KMS-11 (cell line): ENCODE results near the gene ABCE1.

Source experiments
- H2AFZ ChIP-seq: fragments of 200-600 bp; sonication (generic); 2 replicates; pipeline ENCODE4 v1.6.1; 2016; ENCODE audit warnings: antibody characterized with exemption, mixed run types, low read depth
- H3K27ac ChIP-seq: fragments of 200-600 bp; sonication (generic); 2 replicates; pipeline ENCODE4 v1.6.1; 2016; ENCODE audit warnings: mild to moderate bottlenecking, mixed run types
- H3K27me3 ChIP-seq: fragments of 200-600 bp; sonication (generic); 2 replicates; pipeline ENCODE4 v1.6.1; 2017; ENCODE audit warnings: mild to moderate bottlenecking, low read depth, mixed run types, moderate library complexity; ENCODE audit not compliant: insufficient read depth
- H3K36me3 ChIP-seq: fragments of 200-600 bp; sonication (generic); 2 replicates; pipeline ENCODE4 v1.6.1; 2017; ENCODE audit warnings: mild to moderate bottlenecking, mixed run types; ENCODE audit not compliant: insufficient read depth
- H3K4me1 ChIP-seq: fragments of 200-600 bp; sonication (generic); 2 replicates; pipeline ENCODE4 v1.6.1; 2016; ENCODE audit warnings: mild to moderate bottlenecking, low read depth, mixed run types; ENCODE audit not compliant: poor library complexity, severe bottlenecking
- H3K4me2 ChIP-seq: fragments of 200-600 bp; sonication (generic); 2 replicates; pipeline ENCODE4 v1.7.0; 2016; ENCODE audit warnings: mild to moderate bottlenecking, mixed run types
- H3K4me3 ChIP-seq: fragments of 200-600 bp; sonication (generic); IDR thresholded peaks from 2 replicates; pipeline ENCODE4 v1.6.1; 2017; ENCODE audit warnings: low read depth, low read length, mixed read lengths; ENCODE audit not compliant: insufficient read depth
- H3K79me2 ChIP-seq: fragments of 200-600 bp; sonication (generic); 2 replicates; pipeline ENCODE4 v1.6.1; 2016; ENCODE audit warnings: low read depth, mixed run types; ENCODE audit not compliant: insufficient read depth
- H3K9ac ChIP-seq: fragments of 200-600 bp; sonication (generic); 2 replicates; pipeline ENCODE4 v1.6.1; 2016; ENCODE audit warnings: mild to moderate bottlenecking, mixed run types
- H4K20me1 ChIP-seq: fragments of 200-600 bp; sonication (generic); 2 replicates; pipeline ENCODE4 v1.6.1; 2016; ENCODE audit warnings: mild to moderate bottlenecking, mixed run types; ENCODE audit not compliant: insufficient read depth
- CTCF ChIP-seq: fragments of 200-600 bp; sonication (generic); conservative IDR thresholded peaks from 2 replicates; pipeline ENCODE4 v1.6.1; 2017; ENCODE audit warnings: low read depth, mild to moderate bottlenecking, antibody characterized with exemption, low read length, moderate library complexity, mixed read lengths

Gene ABCE1

GRCh38 chr4:145097331-145097820 lies 735 bp upstream of the ABCE1 start:
- Histone ChIP-seq H3K79me2 (peaks cover 85% of the 10 kb centered on the region), H2AFZ (peak overlapping the region; percentile 67), H3K27ac (peak overlapping the region; percentile 87), H3K4me1 (peaks cover 44% of the 10 kb centered on the region), H3K27me3 (no peaks in the 10 kb centered on the region), H4K20me1 (peaks cover 4% of the 10 kb centered on the region), H3K36me3 (no peaks in the 10 kb centered on the region; the same call in 1 of the 2 replicates), H3K9ac (peak overlapping the region; percentile 96), H3K4me3 (no peak overlapping the region), H3K4me2 (peak overlapping the region; percentile 73)
- no peak for TF ChIP-seq CTCF

DNA sequence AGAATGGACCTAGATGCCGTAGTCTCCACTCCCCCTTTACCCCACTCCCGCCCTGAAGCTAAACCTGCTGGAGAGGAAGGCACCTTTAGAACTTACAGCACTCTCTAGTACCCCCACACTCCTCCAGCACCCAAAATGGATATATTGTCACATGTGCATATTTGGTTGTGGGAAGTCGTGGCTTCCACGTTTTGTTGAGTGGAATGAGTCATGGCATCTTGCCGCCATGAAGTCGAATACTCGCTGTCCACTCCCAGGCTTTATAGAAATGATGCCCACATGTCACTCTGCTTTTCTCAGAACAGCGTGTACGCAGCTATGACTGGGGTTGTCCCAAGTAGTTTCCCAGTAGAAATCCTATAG lies 545 bp downstream of the ABCE1 start:
- H3K4me1 ChIP-seq = peaks cover 57% of the 10 kb centered on the region
- H3K4me3 ChIP-seq = peak overlapping the region; percentile 16
- peaks cover 17% of the 10 kb centered on the region for H4K20me1 ChIP-seq
- H3K27ac ChIP-seq = peak overlapping the region; percentile 87
- peaks cover 91% of the 10 kb centered on the region for H3K79me2 ChIP-seq
- no peaks in the 10 kb centered on the region; the same call in 1 of the 2 replicates for H3K36me3 ChIP-seq
- H3K4me2 ChIP-seq = peak overlapping the region; percentile 95
- TF ChIP-seq CTCF = no peak
- peak overlapping the region; percentile 67 for H2AFZ ChIP-seq
- no peaks in the 10 kb centered on the region for H3K27me3 ChIP-seq
- peak overlapping the region; percentile 96 for H3K9ac ChIP-seq

GRCh38 chr4:145099653-145100052 lies 1.5 kb downstream of the ABCE1 start:
- no peaks in the 10 kb centered on the region for H3K27me3 ChIP-seq
- peaks cover 62% of the 10 kb centered on the region for H3K4me1 ChIP-seq
- no peak overlapping the region for H2AFZ ChIP-seq
- H3K27ac ChIP-seq = peak overlapping the region; percentile 87; the same call in 1 of the 2 replicates
- H3K4me2 ChIP-seq = peak overlapping the region; percentile 95
- no peak overlapping the region for H3K4me3 ChIP-seq
- peaks cover 96% of the 10 kb centered on the region for H3K79me2 ChIP-seq
- H4K20me1 ChIP-seq = peaks cover 24% of the 10 kb centered on the region
- no peak for TF ChIP-seq CTCF
- H3K9ac ChIP-seq = peak overlapping the region; percentile 96; the same call in 1 of the 2 replicates
- H3K36me3 ChIP-seq = peaks cover 6% of the 10 kb centered on the region; the same call in 1 of the 2 replicates

GRCh38 chr4:145101091-145101490 lies 3.0 kb downstream of the ABCE1 start:
- Histone ChIP-seq H3K4me1 (peaks cover 60% of the 10 kb centered on the region), H3K9ac (no peak overlapping the region), H3K36me3 (peaks cover 17% of the 10 kb centered on the region; the same call in 1 of the 2 replicates), H4K20me1 (peaks cover 24% of the 10 kb centered on the region), H3K27ac (no peak overlapping the region), H3K27me3 (no peaks in the 10 kb centered on the region), H3K4me3 (no peak overlapping the region), H2AFZ (no peak overlapping the region), H3K79me2 (peaks cover 97% of the 10 kb centered on the region), H3K4me2 (peak overlapping the region; percentile 17; the same call in 1 of the 2 replicates)
- TF ChIP-seq CTCF = no peak
